PC-3 (cell line): Measurements from ENCODE around the gene CCDC187.

ENCODE experiments used
- EZH2 ChIP-seq: fragments of 300-600 bp; sonication (generic); IDR thresholded peaks from one replicate; pipeline ENCODE4 v1.6.1; 2017; ENCODE audit warnings: antibody characterized with exemption, mild to moderate bottlenecking, low read length; ENCODE audit not compliant: unreplicated experiment
- EZH2phosphoT487 ChIP-seq: fragments of 300-600 bp; sonication (generic); IDR thresholded peaks from 2 replicates; pipeline ENCODE4 v1.6.1; 2018; ENCODE audit warnings: mild to moderate bottlenecking, antibody characterized with exemption, low read length, borderline replicate concordance
- TF ChIP-seq, protein P1 (sequence below): fragments of 300-600 bp; sonication (generic); conservative IDR thresholded peaks from 2 replicates; pipeline ENCODE4 v1.5.1; 2017; ENCODE audit warnings: antibody characterized with exemption, low read depth, mild to moderate bottlenecking, low read length

DNA sequence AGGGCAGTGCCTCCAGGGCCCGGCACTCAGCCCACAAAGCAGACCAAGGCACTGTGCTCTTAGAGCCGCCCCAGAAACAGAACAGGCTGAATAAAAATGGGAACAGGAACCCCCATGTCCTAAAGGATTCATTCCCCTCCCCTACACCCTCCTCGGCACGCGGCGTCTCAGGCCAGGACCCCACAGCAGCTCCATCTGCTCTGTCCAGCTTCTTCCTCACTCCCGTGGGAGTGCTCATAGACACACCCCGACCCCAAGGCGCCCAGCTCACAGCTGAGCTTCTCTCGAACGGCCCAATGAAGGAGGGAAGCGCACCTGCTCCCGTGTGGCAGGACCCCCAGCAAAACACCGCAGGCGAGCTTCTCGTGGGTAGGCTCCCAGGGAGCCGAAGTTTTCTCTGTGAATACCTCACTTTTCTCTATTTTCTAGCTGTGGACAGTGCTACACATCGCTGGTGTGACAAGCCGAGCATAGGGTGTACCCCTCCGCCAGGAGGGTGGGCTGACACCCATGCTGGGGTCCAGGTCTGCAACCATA, 42.9 kb downstream of the CCDC187 start:
- no peak for TF ChIP-seq EZH2
- TF ChIP-seq, protein P1, sequence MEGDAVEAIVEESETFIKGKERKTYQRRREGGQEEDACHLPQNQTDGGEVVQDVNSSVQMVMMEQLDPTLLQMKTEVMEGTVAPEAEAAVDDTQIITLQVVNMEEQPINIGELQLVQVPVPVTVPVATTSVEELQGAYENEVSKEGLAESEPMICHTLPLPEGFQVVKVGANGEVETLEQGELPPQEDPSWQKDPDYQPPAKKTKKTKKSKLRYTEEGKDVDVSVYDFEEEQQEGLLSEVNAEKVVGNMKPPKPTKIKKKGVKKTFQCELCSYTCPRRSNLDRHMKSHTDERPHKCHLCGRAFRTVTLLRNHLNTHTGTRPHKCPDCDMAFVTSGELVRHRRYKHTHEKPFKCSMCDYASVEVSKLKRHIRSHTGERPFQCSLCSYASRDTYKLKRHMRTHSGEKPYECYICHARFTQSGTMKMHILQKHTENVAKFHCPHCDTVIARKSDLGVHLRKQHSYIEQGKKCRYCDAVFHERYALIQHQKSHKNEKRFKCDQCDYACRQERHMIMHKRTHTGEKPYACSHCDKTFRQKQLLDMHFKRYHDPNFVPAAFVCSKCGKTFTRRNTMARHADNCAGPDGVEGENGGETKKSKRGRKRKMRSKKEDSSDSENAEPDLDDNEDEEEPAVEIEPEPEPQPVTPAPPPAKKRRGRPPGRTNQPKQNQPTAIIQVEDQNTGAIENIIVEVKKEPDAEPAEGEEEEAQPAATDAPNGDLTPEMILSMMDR = no peak
- no peak for TF ChIP-seq EZH2phosphoT487
